ENCODE measurements around the gene SLC12A8.

SLC12A8 gene

GRCh38 chr3:125140011-125140817 is 72.3 kb downstream of the SLC12A8 start:
- DNase-seq (ENCODE audit: low read depth in 1 of 2, low spot score in 1 of 2), result no peak

GRCh38 chr3:125139386-125139785 is 73.2 kb downstream of the SLC12A8 start:
- DNase-seq (ENCODE audit: low read depth in 1 of 2, low spot score in 1 of 2), result no peak

GRCh38 chr3:125137358-125138033 is 75.1 kb downstream of the SLC12A8 start:
- no peak for DNase-seq (ENCODE audit: low read depth in 1 of 2, low spot score in 1 of 2)

- no peak for DNase-seq (ENCODE audit: low read depth in 1 of 2, low spot score in 1 of 2)
Observed at GRCh38 chr3:125136966-125137357, 75.6 kb downstream of the SLC12A8 start.

- no peak for DNase-seq (ENCODE audit: low read depth in 1 of 2, low spot score in 1 of 2)
Observed at GRCh38 chr3:125136515-125136914, 76.0 kb downstream of the SLC12A8 start.

- DNase-seq (ENCODE audit: low read depth in 1 of 2, low spot score in 1 of 2), result no peak
Observed at GRCh38 chr3:125134952-125135351, 77.6 kb downstream of the SLC12A8 start.

- DNase-seq (ENCODE audit: low read depth in 1 of 2, low spot score in 1 of 2), result no peak
Observed at GRCh38 chr3:125132815-125133214, 79.7 kb downstream of the SLC12A8 start.

- no peak for DNase-seq (ENCODE audit: low read depth in 1 of 2, low spot score in 1 of 2)
Observed at GRCh38 chr3:125129512-125129997, 83.0 kb downstream of the SLC12A8 start.

GRCh38 chr3:125128861-125129501 is 83.6 kb downstream of the SLC12A8 start:
- DNase-seq (ENCODE audit: low read depth in 1 of 2, low spot score in 1 of 2), result no peak

GRCh38 chr3:125126323-125126722 is 86.2 kb downstream of the SLC12A8 start:
- DNase-seq (ENCODE audit: low read depth in 1 of 2, low spot score in 1 of 2), result no peak

- no peak for DNase-seq (ENCODE audit: low read depth in 1 of 2, low spot score in 1 of 2)
Observed at GRCh38 chr3:125125821-125126245, 86.7 kb downstream of the SLC12A8 start.

- DNase-seq (ENCODE audit: low read depth in 1 of 2, low spot score in 1 of 2), result no peak
Observed at GRCh38 chr3:125123451-125124305, 88.9 kb downstream of the SLC12A8 start.

- no peak for DNase-seq (ENCODE audit: low read depth in 1 of 2, low spot score in 1 of 2)
Observed at GRCh38 chr3:125121246-125122010, 91.1 kb downstream of the SLC12A8 start.

- DNase-seq (ENCODE audit: low read depth in 1 of 2, low spot score in 1 of 2), result no peak
Observed at GRCh38 chr3:125120379-125121122, 92.0 kb downstream of the SLC12A8 start.

GRCh38 chr3:125119752-125120378 is 92.7 kb downstream of the SLC12A8 start:
- DNase-seq (ENCODE audit: low read depth in 1 of 2, low spot score in 1 of 2), result no peak

GRCh38 chr3:125118600-125118999 is 93.9 kb downstream of the SLC12A8 start:
- DNase-seq (ENCODE audit: low read depth in 1 of 2, low spot score in 1 of 2), result no peak

- DNase-seq (ENCODE audit: low read depth in 1 of 2, low spot score in 1 of 2), result no peak
Observed at GRCh38 chr3:125117631-125118191, 94.8 kb downstream of the SLC12A8 start.

GRCh38 chr3:125116311-125117080 is 96.1 kb downstream of the SLC12A8 start:
- no peak for DNase-seq (ENCODE audit: low read depth in 1 of 2, low spot score in 1 of 2)

All from activated T-helper 1 cell treated with anti-CD3 and anti-CD28 coated beads, Interleukin-2, amount 50 U/mL, for 16 hours (primary cell).